ENCODE data around the gene YPEL1. TPM values are rescaled to one million over a fixed set of nuclear protein-coding genes. Genes with fewer than 3 reads are reported as not detected.

YPEL1 gene
- total RNA-seq, 1 donor from 2014 or later: 20.4 TPM

DNA sequence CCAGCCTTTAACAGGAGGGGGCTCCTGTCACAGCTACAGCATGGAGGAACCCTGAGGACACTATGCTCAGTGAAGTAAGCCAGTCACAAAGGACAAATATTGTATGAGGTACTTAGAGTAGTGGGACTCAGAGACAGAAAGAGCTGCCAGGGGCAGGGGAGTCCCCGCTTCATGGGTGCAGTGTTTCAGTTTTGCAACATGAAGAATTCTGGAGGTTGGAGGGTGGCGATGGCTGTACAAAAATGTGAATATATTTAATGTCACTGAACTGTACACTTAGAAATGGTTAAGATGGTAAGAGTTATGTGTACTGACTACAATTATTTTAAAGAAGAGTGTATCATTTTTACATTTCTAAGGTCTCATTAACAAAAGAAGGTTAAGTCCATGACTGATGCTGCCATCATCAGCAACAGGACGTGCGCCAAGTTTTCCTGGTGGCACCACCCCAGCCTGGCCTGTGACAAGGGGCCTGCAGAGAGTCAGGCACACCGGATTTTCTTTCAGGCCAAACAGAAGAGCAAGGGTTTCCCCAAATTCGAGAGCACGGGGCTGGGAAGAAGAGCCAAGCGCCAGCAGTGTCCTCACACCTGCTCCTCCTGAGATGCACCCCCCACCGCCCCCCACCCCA is 22.1 kb downstream of the YPEL1 start:
- no peaks in the 10 kb centered on the region for H3K27me3 ChIP-seq (ENCODE audit: control insufficient read depth in 3 of 3, insufficient read depth in 3 of 3, low read length in 3 of 3)
- no peaks in the 10 kb centered on the region for H3K9me3 ChIP-seq (ENCODE audit: control insufficient read depth in 3 of 3, low read length in 3 of 3)
- peak overlapping the region; percentile 39 to 58 (median 56) for H3K4me3 ChIP-seq (ENCODE audit: low read length in 3 of 3)
- peaks cover 4 to 13% (median 7%) of the 10 kb centered on the region in 3 donors for H3K36me3 ChIP-seq (ENCODE audit: control insufficient read depth in 3 of 3, insufficient read depth in 3 of 3, low read length in 3 of 3)
- peaks cover 20 to 40% (median 25%) of the 10 kb centered on the region in 3 donors for H3K4me1 ChIP-seq (ENCODE audit: control insufficient read depth in 3 of 3, insufficient read depth in 3 of 3, low read length in 3 of 3)
- H3K9ac ChIP-seq (ENCODE audit: low read depth in 1 of 3, low read length in 3 of 3): peak overlapping the region; percentile 8 to 64 (median 39)
- peak overlapping the region; percentile 63 for H3K27ac ChIP-seq (ENCODE audit: low read depth, low read length)

- Histone ChIP-seq H3K36me3 (ENCODE audit: control insufficient read depth in 3 of 3, insufficient read depth in 3 of 3, low read length in 3 of 3) (peaks cover 4 to 13% (median 7%) of the 10 kb centered on the region in 3 donors), H3K9ac (ENCODE audit: low read depth in 1 of 3, low read length in 3 of 3) (peak overlapping the region; percentile 39 to 51 (median 46)), H3K4me3 (ENCODE audit: low read length in 3 of 3) (peak overlapping the region in 2 of 3 donors; percentile 56 to 58), H3K9me3 (ENCODE audit: control insufficient read depth in 3 of 3, low read length in 3 of 3) (no peaks in the 10 kb centered on the region), H3K27me3 (ENCODE audit: control insufficient read depth in 3 of 3, insufficient read depth in 3 of 3, low read length in 3 of 3) (no peaks in the 10 kb centered on the region), H3K27ac (ENCODE audit: low read depth, low read length) (no peak overlapping the region), H3K4me1 (ENCODE audit: control insufficient read depth in 3 of 3, insufficient read depth in 3 of 3, low read length in 3 of 3) (peaks cover 20 to 45% (median 26%) of the 10 kb centered on the region in 3 donors)
These were observed 22.7 kb downstream of the YPEL1 start for GRCh38 chr22:21712751-21713427.

- Histone ChIP-seq H3K27me3 (ENCODE audit: control insufficient read depth in 3 of 3, insufficient read depth in 3 of 3, low read length in 3 of 3) (no peaks in the 10 kb centered on the region), H3K36me3 (ENCODE audit: control insufficient read depth in 3 of 3, insufficient read depth in 3 of 3, low read length in 3 of 3) (peaks cover 4 to 13% (median 7%) of the 10 kb centered on the region in 3 donors), H3K27ac (ENCODE audit: low read depth, low read length) (no peak overlapping the region), H3K4me1 (ENCODE audit: control insufficient read depth in 3 of 3, insufficient read depth in 3 of 3, low read length in 3 of 3) (peaks cover 24 to 52% (median 34%) of the 10 kb centered on the region in 3 donors), H3K9ac (ENCODE audit: low read depth in 1 of 3, low read length in 3 of 3) (no peak overlapping the region), H3K9me3 (ENCODE audit: control insufficient read depth in 3 of 3, low read length in 3 of 3) (no peaks in the 10 kb centered on the region), H3K4me3 (ENCODE audit: low read length in 3 of 3) (no peak overlapping the region)
These were observed 23.7 kb downstream of the YPEL1 start for GRCh38 chr22:21711851-21712250.

- Histone ChIP-seq H3K9ac (ENCODE audit: low read depth in 1 of 3, low read length in 3 of 3) (no peak overlapping the region), H3K9me3 (ENCODE audit: control insufficient read depth in 3 of 3, low read length in 3 of 3) (no peaks in the 10 kb centered on the region), H3K27me3 (ENCODE audit: control insufficient read depth in 3 of 3, insufficient read depth in 3 of 3, low read length in 3 of 3) (no peaks in the 10 kb centered on the region), H3K36me3 (ENCODE audit: control insufficient read depth in 3 of 3, insufficient read depth in 3 of 3, low read length in 3 of 3) (peaks cover 4 to 13% (median 7%) of the 10 kb centered on the region in 3 donors), H3K4me1 (ENCODE audit: control insufficient read depth in 3 of 3, insufficient read depth in 3 of 3, low read length in 3 of 3) (peaks cover 24 to 48% (median 34%) of the 10 kb centered on the region in 3 donors), H3K4me3 (ENCODE audit: low read length in 3 of 3) (no peak overlapping the region), H3K27ac (ENCODE audit: low read depth, low read length) (no peak overlapping the region)
These were observed 25.4 kb downstream of the YPEL1 start for GRCh38 chr22:21710156-21710555.

DNA sequence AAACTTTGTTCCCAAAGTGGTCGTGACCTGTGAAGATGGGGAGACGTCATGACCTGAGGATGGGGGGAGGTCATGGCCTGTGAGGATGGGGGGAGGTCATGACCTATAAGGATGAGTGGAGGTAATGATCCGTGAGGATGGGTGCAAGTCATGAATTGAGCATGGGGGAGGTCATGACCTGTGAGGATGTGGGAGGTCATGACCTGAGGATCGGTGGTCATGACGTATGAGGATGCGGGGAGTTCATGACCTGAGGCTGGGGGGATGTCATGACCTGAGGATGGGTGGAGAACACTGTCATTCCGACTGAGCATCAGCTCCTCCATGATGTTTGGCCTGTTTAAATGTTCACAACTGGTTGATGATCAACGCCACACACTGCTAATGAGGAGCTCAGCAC is 25.9 kb downstream of the YPEL1 start:
- no peak overlapping the region for H3K4me3 ChIP-seq (ENCODE audit: low read length in 3 of 3)
- H3K4me1 ChIP-seq (ENCODE audit: control insufficient read depth in 3 of 3, insufficient read depth in 3 of 3, low read length in 3 of 3): peaks cover 21 to 43% (median 30%) of the 10 kb centered on the region in 3 donors
- no peak overlapping the region for H3K9ac ChIP-seq (ENCODE audit: low read depth in 1 of 3, low read length in 3 of 3)
- no peak overlapping the region for H3K27ac ChIP-seq (ENCODE audit: low read depth, low read length)
- no peaks in the 10 kb centered on the region for H3K27me3 ChIP-seq (ENCODE audit: control insufficient read depth in 3 of 3, insufficient read depth in 3 of 3, low read length in 3 of 3)
- H3K9me3 ChIP-seq (ENCODE audit: control insufficient read depth in 3 of 3, low read length in 3 of 3): no peaks in the 10 kb centered on the region
- peaks cover 4 to 13% (median 7%) of the 10 kb centered on the region in 3 donors for H3K36me3 ChIP-seq (ENCODE audit: control insufficient read depth in 3 of 3, insufficient read depth in 3 of 3, low read length in 3 of 3)

DNA sequence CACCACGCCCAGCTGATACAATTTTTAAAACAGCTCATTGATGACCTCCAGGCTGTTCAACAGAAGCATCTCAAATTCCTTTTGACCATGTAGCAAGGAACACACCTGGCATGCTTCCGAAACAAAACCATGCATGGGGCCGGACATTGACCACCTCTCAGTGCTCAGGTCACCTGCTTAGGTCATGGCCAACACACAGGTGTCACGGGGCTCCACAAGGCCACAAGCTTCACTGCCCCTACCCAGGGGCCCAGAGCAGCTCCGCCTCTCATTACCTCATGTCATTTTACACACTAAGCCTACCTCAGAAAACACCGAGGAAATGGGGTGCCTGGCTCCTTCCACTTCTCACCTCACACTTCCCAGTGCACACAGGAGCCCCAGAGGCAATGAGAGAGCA is 26.6 kb downstream of the YPEL1 start:
- H3K4me1 ChIP-seq (ENCODE audit: control insufficient read depth in 3 of 3, insufficient read depth in 3 of 3, low read length in 3 of 3): peaks cover 15 to 36% (median 24%) of the 10 kb centered on the region in 3 donors
- H3K27ac ChIP-seq (ENCODE audit: low read depth, low read length): no peak overlapping the region
- H3K9ac ChIP-seq (ENCODE audit: low read depth in 1 of 3, low read length in 3 of 3): no peak overlapping the region
- H3K27me3 ChIP-seq (ENCODE audit: control insufficient read depth in 3 of 3, insufficient read depth in 3 of 3, low read length in 3 of 3): no peaks in the 10 kb centered on the region
- H3K36me3 ChIP-seq (ENCODE audit: control insufficient read depth in 3 of 3, insufficient read depth in 3 of 3, low read length in 3 of 3): peaks cover 4 to 14% (median 7%) of the 10 kb centered on the region in 3 donors
- no peak overlapping the region for H3K4me3 ChIP-seq (ENCODE audit: low read length in 3 of 3)
- no peaks in the 10 kb centered on the region for H3K9me3 ChIP-seq (ENCODE audit: control insufficient read depth in 3 of 3, low read length in 3 of 3)

GRCh38 chr22:21707677-21708076 is 27.9 kb downstream of the YPEL1 start:
- Histone ChIP-seq H3K4me1 (ENCODE audit: control insufficient read depth in 3 of 3, insufficient read depth in 3 of 3, low read length in 3 of 3) (peaks cover 4 to 24% (median 13%) of the 10 kb centered on the region in 3 donors), H3K27me3 (ENCODE audit: control insufficient read depth in 3 of 3, insufficient read depth in 3 of 3, low read length in 3 of 3) (no peaks in the 10 kb centered on the region), H3K9ac (ENCODE audit: low read depth in 1 of 3, low read length in 3 of 3) (peak overlapping the region in 2 of 3 donors; percentile 3 to 27), H3K9me3 (ENCODE audit: control insufficient read depth in 3 of 3, low read length in 3 of 3) (no peaks in the 10 kb centered on the region), H3K27ac (ENCODE audit: low read depth, low read length) (peak overlapping the region; percentile 59), H3K4me3 (ENCODE audit: low read length in 3 of 3) (peak overlapping the region in 1 of 3 donors; percentile 17), H3K36me3 (ENCODE audit: control insufficient read depth in 3 of 3, insufficient read depth in 3 of 3, low read length in 3 of 3) (peaks cover 6 to 23% (median 11%) of the 10 kb centered on the region in 3 donors)

DNA sequence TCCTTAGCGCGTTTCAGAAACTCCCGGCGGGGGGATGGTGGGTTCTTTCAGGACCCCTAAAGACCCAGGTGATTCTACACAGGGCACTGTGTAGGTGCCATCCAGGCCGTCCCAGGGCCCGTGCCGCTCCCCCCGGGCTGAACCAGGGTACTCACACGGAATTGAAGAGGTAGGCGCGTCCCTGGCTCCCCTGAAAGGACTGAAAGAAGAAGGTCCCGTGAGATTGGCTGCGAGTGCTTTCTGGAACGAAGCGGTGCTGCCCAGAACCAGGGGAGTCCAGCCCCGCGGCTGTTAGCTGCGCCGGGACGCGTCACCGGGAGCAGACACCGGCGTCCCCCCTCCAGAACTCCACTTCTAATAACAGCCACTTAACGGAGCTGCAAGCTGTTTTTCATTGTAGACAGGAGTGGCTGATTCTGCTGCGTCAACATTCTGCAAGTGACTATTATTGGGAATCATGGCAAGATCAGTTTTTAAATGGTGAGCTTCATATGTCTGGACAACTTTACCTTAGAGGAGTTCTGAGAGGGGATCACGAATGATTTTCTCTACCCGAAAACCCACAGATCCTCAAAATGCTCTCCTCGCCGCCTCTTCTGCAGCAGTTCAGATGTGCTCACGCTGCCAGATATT is 31.8 kb downstream of the YPEL1 start:
- Histone ChIP-seq H3K36me3 (ENCODE audit: control insufficient read depth in 3 of 3, insufficient read depth in 3 of 3, low read length in 3 of 3) (peaks cover 23 to 44% (median 23%) of the 10 kb centered on the region in 3 donors), H3K4me1 (ENCODE audit: control insufficient read depth in 3 of 3, insufficient read depth in 3 of 3, low read length in 3 of 3) (peaks cover 10 to 18% (median 17%) of the 10 kb centered on the region in 3 donors), H3K4me3 (ENCODE audit: low read length in 3 of 3) (no peak overlapping the region), H3K27ac (ENCODE audit: low read depth, low read length) (no peak overlapping the region), H3K27me3 (ENCODE audit: control insufficient read depth in 3 of 3, insufficient read depth in 3 of 3, low read length in 3 of 3) (no peaks in the 10 kb centered on the region), H3K9ac (ENCODE audit: low read depth in 1 of 3, low read length in 3 of 3) (no peak overlapping the region), H3K9me3 (ENCODE audit: control insufficient read depth in 3 of 3, low read length in 3 of 3) (no peaks in the 10 kb centered on the region)

GRCh38 chr22:21702700-21703683 is 32.6 kb downstream of the YPEL1 start:
- H3K27ac ChIP-seq (ENCODE audit: low read depth, low read length): no peak overlapping the region
- no peaks in the 10 kb centered on the region for H3K27me3 ChIP-seq (ENCODE audit: control insufficient read depth in 3 of 3, insufficient read depth in 3 of 3, low read length in 3 of 3)
- peaks cover 14 to 22% (median 19%) of the 10 kb centered on the region in 3 donors for H3K4me1 ChIP-seq (ENCODE audit: control insufficient read depth in 3 of 3, insufficient read depth in 3 of 3, low read length in 3 of 3)
- H3K9ac ChIP-seq (ENCODE audit: low read depth in 1 of 3, low read length in 3 of 3): no peak overlapping the region
- no peaks in the 10 kb centered on the region for H3K9me3 ChIP-seq (ENCODE audit: control insufficient read depth in 3 of 3, low read length in 3 of 3)
- no peak overlapping the region for H3K4me3 ChIP-seq (ENCODE audit: low read length in 3 of 3)
- H3K36me3 ChIP-seq (ENCODE audit: control insufficient read depth in 3 of 3, insufficient read depth in 3 of 3, low read length in 3 of 3): peaks cover 24 to 49% (median 25%) of the 10 kb centered on the region in 3 donors

Measured in skeletal muscle tissue (tissue), 4 donors.